ENCODE results near the gene CDAN1.

Gene CDAN1

GRCh38 chr15:42710662-42711061 lies 26.3 kb downstream of the CDAN1 start:
- H3K4me3 ChIP-seq (ENCODE audit: low read length) = no peak overlapping the region
- DNase-seq (ENCODE audit: low read depth) = no peak
- no peak for TF ChIP-seq CTCF (IDR thresholded peaks at IDR 0.05; ENCODE audit: insufficient read depth, low read depth, low read length, missing control alignments)

GRCh38 chr15:42707873-42708544 lies 28.9 kb downstream of the CDAN1 start:
- DNase-seq (ENCODE audit: low read depth) = peak; percentile 14
- H3K4me3 ChIP-seq (ENCODE audit: low read length) = no peak overlapping the region
- no peak for TF ChIP-seq CTCF (IDR thresholded peaks at IDR 0.05; ENCODE audit: insufficient read depth, low read depth, low read length, missing control alignments)

GRCh38 chr15:42707068-42707467 lies 29.9 kb downstream of the CDAN1 start:
- no peak overlapping the region for H3K4me3 ChIP-seq (ENCODE audit: low read length)
- DNase-seq (ENCODE audit: low read depth) = peak; percentile 77
- TF ChIP-seq CTCF (IDR thresholded peaks at IDR 0.05; ENCODE audit: insufficient read depth, low read depth, low read length, missing control alignments) = no peak

GRCh38 chr15:42705336-42705735 lies 31.6 kb downstream of the CDAN1 start:
- H3K4me3 ChIP-seq (ENCODE audit: low read length) = no peak overlapping the region
- TF ChIP-seq CTCF (IDR thresholded peaks at IDR 0.05; ENCODE audit: insufficient read depth, low read depth, low read length, missing control alignments) = no peak
- no peak for DNase-seq (ENCODE audit: low read depth)

- TF ChIP-seq CTCF (IDR thresholded peaks at IDR 0.05; ENCODE audit: insufficient read depth, low read depth, low read length, missing control alignments) = peak; percentile 98
- peak; percentile 81 for DNase-seq (ENCODE audit: low read depth)
- no peak overlapping the region for H3K4me3 ChIP-seq (ENCODE audit: low read length)
Measured at GRCh38 chr15:42704492-42704926, 32.4 kb downstream of the CDAN1 start.

GRCh38 chr15:42696626-42697025 lies 40.3 kb downstream of the CDAN1 start:
- no peak overlapping the region for H3K4me3 ChIP-seq (ENCODE audit: low read length)
- no peak for TF ChIP-seq CTCF (IDR thresholded peaks at IDR 0.05; ENCODE audit: insufficient read depth, low read depth, low read length, missing control alignments)
- no peak for DNase-seq (ENCODE audit: low read depth)

GRCh38 chr15:42695527-42696071 lies 41.3 kb downstream of the CDAN1 start:
- DNase-seq (ENCODE audit: low read depth) = no peak
- TF ChIP-seq CTCF (IDR thresholded peaks at IDR 0.05; ENCODE audit: insufficient read depth, low read depth, low read length, missing control alignments) = no peak
- no peak overlapping the region for H3K4me3 ChIP-seq (ENCODE audit: low read length)
